ENCODE measurements around the gene SNTN. TPM values are rescaled to one million over a fixed set of nuclear protein-coding genes. Genes with fewer than 3 reads are reported as not detected.

The SNTN gene
- total and polyA plus RNA-seq, 2 donors (not counting 3 experiments of a cell fraction or from before 2014, with no cell fraction given): not detected

DNA sequence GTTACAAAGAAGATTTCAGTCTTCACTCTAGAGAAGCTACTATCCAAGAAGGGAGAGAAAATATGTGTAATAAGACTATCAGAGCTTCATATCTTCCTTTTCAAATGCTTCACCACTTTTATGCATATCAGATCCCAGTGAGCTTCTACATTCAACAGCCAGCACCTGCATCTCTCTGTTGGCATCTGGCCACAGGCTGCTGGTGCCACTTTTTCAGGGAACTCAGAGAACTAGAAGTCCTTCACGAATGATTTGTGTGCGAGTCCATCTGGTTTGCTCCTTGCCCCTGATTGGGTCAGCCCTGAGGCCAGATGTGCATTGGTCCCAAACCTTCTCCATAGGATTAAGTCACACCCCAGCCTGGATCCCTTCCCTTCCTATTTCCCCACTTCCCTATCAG is 22.1 kb downstream of the SNTN start:
- FAIRE-seq (no peak), DNase-seq (ENCODE audit: low read depth, low spot score) (no peak)
- ChIA-PET CTCF (no interaction called here), POLR2A (no interaction called here)
- no peak for TF ChIP-seq POLR2A (IDR thresholded peaks at IDR 0.05; ENCODE audit: low read depth, low read length)
- TF ChIP-seq, protein P1, sequence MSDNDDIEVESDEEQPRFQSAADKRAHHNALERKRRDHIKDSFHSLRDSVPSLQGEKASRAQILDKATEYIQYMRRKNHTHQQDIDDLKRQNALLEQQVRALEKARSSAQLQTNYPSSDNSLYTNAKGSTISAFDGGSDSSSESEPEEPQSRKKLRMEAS (IDR thresholded peaks at IDR 0.05; ENCODE audit: insufficient read depth, insufficient read length): no peak
- no peak for TF ChIP-seq GATA2 (IDR thresholded peaks at IDR 0.05; ENCODE audit: insufficient read depth, insufficient read length, low read depth, low read length)
- no peak for TF ChIP-seq CTCF (IDR thresholded peaks at IDR 0.05; ENCODE audit: extremely low read depth in 1 of 2, insufficient read depth in 1 of 2, low read depth in 1 of 2, low read length in 2 of 2)
- no peak for TF ChIP-seq FOS (IDR thresholded peaks at IDR 0.05; ENCODE audit: borderline replicate concordance, insufficient read depth, low read length)
- TF ChIP-seq MYC (IDR thresholded peaks at IDR 0.05; ENCODE audit: low read depth, low read length): no peak
- TF ChIP-seq EZH2 (IDR thresholded peaks at IDR 0.05; ENCODE audit: borderline replicate concordance, low read depth, low read length, severe bottlenecking): no peak
- TF ChIP-seq JUN (IDR thresholded peaks at IDR 0.05; ENCODE audit: borderline replicate concordance, insufficient read depth, insufficient read length, low read depth): no peak
- no peak for TF ChIP-seq POLR2AphosphoS5 (IDR thresholded peaks at IDR 0.05; ENCODE audit: insufficient read depth, low read depth, low read length)
- Histone ChIP-seq H3K9ac (replicated peaks; ENCODE audit: extremely low read depth, insufficient read depth, low read length) (no peak overlapping the region), H3K27ac (ENCODE audit: insufficient read depth, low read depth, low read length) (no peak overlapping the region), H3K4me1 (ENCODE audit: control insufficient read depth, extremely low read depth, insufficient read depth, low read length) (no peaks in the 10 kb centered on the region), H3K9me3 (replicated peaks; ENCODE audit: control insufficient read depth, insufficient read depth, low read length) (no peaks in the 10 kb centered on the region), H3K27me3 (ENCODE audit: control insufficient read depth in 2 of 2, insufficient read depth in 2 of 2, low read length in 2 of 2) (no peaks in the 10 kb centered on the region), H3K4me2 (ENCODE audit: insufficient read depth, low read length) (no peak overlapping the region), H3K79me2 (ENCODE audit: control insufficient read depth, insufficient read depth, low read length) (no peaks in the 10 kb centered on the region), H3K4me3 (replicated peaks in 1 of 3; ENCODE audit: insufficient read depth in 1 of 3, low read depth in 1 of 3, low read length in 3 of 3) (no peak overlapping the region), H2AFZ (ENCODE audit: low read depth, low read length) (no peak overlapping the region), H3K36me3 (ENCODE audit: control insufficient read depth in 2 of 2, extremely low read depth in 1 of 2, insufficient read depth in 2 of 2, low read length in 2 of 2) (no peaks in the 10 kb centered on the region), H4K20me1 (replicated peaks; ENCODE audit: control insufficient read depth, extremely low read depth, insufficient read depth, low read length) (no peaks in the 10 kb centered on the region), H3K9me1 (replicated peaks; ENCODE audit: control insufficient read depth, extremely low read depth, insufficient read depth, low read length) (no peaks in the 10 kb centered on the region)
- dilution Hi-C loops (cut with MboI; ENCODE audit: extremely low pct_ligation_motif_present, low sequenced_read_pairs): no loop called here
- BruUV-seq (replicated peaks): no TSS peak
- intact Hi-C loops (cut with micrococcal nuclease): no loop called here
